Cerebellar cortex (tissue), 1 donor: Measurements from ENCODE around the gene MIER1.

Experiments
- DNase-seq: peaks from one replicate; pipeline ENCODE4 v3.0.0-alpha.2; 2015; ENCODE audit warnings: low spot score

MIER1 gene

DNA sequence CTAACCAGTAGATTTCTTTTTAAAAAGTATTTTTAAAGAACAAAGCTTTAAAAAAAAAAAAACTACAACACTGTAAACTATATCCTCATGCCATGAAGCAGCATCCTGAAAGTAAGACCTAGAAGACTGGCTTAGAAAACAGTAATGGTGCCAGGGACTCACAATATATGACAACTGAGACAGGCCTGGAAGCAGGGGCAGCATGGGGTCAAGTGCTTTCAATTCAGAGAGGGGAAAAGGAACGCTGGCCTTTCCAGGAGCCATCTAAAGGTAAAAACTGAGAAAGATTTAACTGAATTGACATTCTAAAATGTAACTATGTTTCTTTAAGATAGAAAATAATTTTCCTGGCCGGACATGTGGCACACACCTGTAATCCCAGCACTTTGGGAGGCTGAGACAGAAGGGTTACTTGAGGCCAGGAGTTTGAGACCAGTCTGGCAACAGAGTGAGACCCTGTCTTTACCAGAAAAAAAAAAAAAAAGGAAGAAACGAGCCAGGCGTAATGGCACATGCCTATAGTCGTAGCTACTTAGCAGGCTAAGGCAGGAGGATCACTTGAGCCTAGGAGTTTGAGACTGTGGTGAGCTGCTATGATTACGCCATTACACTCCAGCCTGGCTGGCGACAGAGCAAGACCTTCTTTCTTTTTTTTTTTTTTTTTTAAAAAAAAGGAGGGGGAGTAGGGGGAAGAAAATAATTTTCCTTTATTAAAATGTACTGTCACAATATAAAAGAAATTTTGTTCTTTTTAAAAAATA, 75.0 kb downstream of the MIER1 start:
- no peak for DNase-seq

DNA sequence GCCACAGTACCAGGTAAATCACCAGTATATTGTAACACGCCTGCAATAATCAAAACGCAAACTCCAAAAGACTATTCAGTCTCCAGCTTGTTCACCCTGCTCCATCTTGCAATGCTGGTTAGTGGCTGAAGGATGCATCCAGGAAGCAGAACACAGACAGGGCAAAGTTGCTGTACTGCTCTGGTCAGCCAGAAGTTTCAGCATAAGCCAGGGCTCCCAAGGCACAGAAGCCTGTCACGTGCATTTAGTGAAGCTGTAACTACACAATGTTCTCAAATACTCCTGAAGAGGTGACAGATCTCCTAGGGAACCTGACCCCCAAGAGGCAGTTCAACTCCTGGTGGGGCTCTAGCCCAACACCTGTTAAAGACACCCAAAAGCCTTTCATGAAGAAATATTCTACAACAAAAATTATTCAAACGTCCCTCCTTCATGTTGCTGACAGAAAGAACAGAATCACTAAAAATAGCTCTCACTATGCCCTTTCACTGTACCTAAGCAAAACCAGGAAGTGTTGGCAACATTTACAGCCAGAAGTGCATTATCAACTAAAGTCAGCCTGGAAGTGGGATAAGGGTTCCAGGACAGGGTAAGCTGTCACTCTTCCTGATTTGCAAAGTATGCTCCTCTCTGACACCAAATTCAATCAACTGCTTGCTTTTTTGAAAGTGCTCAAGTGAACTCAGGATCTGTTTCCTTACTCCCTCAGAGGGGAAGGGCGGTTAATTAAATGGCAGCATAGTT, 77.1 kb downstream of the MIER1 start:
- no peak for DNase-seq

GRCh38 chr1:67004176-67004575, 79.4 kb downstream of the MIER1 start:
- DNase-seq, result no peak

GRCh38 chr1:67005068-67005467, 80.3 kb downstream of the MIER1 start:
- no peak for DNase-seq

DNA sequence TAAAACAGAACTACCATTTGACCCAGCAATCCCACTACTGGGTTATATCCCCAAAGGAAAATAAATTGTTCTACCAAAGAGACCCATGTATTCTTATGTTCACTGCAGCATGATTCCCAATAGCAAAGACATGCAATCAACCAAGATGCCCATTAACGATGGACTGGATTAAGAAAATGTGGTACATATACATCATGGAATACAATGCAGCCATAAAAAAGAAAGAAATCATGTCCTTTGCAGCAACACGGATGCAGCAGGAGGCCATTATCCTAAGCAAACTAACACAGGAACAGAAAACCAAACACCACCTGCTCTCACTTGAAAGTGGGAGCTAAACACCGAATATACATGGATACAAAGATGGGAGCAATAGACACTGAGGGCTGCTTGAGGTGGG, 85.0 kb downstream of the MIER1 start:
- DNase-seq, result no peak

DNA sequence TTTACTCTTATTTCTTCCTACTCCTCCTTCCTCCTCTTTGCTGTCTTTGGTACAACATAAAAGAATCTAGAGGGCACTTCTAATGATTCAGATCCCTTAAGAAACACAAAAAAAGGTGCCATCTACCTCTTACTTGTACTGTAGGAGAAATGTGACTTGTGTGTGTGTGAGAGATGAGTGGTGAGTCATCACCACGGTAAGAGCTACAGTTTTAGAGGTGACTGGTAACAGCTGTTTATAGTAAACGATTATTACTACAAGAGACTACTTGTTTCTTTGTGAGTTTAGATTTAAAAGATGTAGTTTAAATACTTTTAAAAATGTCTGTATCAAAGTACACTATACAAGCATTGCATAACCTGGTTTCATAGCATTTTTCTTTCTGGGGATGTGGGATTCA, 88.8 kb downstream of the MIER1 start:
- no peak for DNase-seq

- DNase-seq, result no peak
Observed at GRCh38 chr1:67018574-67018973, 93.8 kb downstream of the MIER1 start.

DNA sequence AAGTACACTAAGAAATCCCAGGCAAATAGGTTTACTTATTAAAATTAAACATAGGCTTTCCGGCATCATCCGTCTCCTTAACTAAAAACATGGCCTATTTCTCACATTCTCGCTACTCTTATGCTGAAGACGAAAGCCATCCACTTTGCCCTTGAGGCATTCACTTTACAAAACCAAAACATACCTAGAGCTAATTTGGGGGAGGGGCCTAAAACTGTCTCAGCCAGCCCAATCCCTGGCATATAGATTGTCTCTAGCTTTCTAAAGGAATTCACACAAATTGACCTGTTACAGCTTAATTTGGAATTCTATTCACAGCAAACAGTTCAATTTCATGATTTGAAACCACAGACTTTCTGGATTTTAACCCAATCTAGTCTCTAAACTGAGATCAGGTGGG, 94.3 kb downstream of the MIER1 start:
- DNase-seq, result no peak

- peak; percentile 21 for DNase-seq
Observed at GRCh38 chr1:67019600-67020136, 94.9 kb downstream of the MIER1 start.

DNA sequence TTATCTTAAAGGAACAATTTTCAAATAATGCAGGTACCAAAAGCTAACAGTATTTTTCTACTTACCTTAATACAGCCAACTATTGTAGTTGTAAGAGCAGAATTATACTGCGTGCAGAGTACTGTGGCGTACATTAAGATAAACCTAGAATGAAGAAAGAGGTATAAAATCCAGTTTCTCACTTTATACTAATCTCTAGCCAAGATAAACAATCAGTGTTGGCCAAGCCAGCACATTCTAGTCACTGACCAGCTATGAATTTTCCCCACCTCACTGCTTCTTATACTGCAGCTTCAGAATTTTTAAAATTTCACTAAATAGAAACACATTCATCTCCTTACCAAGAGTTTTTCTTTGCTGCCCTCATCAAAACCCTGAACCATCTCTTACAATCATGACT, 95.5 kb downstream of the MIER1 start:
- no peak for DNase-seq

DNA sequence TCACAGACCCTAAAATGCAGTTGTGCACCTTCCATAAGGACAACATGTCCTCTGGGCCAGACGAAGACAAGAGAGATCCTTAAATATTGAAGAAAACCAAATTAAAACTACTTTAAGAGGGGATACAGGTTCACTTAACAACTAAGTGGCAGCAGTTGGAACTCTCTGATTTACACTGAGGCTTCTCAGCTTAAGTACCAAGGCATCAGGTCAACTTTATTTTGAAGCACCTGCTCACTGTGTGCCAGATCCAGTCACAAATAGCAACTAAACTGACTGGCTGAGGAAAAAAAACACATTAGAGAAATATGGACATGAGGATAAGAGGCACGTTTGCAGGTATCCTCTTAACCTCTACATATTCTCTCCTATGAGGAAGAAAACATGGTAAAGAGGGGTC, 96.0 kb downstream of the MIER1 start:
- no peak for DNase-seq

GRCh38 chr1:67029472-67029871, 104.7 kb downstream of the MIER1 start:
- no peak for DNase-seq

DNA sequence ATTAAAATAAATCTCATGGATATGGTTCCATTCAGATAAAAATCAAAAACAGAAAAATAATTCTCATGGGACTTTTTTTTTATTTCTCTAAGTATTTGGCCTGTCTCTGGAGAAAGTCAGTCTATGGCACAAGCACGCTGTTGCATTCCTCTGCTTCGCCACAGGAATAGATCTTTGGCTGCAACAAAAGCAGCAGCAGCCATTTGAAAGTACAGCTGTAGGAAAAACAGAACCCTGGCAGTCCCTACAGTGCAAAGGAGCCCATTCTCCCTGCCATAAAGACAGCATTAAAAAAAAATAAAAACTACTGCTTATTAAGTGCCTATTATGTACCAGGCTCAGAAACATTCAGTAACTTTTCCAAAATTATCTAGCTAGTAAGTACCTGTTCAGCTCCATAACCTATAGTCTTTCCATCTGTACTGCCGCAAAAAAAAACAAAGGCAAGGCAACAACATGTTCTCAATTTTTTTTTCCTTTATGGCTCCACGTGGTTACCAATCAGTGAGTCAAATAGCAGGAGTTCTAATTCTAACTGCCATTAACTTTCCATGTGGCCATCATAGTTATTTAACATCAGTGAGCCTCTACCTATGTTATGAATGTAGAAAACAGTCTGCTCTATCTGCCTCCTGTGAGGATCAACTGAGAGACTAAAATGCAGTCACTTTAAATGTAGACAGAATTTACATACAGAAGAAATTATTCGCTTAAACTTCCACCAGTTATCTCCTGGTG, 106.5 kb downstream of the MIER1 start:
- DNase-seq, result no peak

DNA sequence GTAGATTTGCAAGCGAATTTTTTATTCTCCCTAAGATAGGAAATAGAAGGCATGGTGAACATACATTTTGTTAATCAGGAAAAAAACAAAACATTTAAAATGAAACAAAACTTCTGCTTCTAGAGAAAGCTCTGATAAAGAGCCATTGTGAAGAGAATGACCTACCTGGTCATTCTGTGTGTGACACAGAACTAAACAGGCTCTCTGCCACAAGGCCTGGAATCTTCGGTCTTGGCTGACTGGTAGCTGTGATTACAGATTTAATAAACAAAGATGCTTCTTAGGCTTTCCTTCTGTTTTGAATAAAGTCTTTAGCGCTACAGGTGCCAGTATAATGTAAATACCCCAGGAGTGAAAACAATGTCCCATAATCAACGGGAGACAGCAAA, 107.1 kb downstream of the MIER1 start:
- no peak for DNase-seq
